Measurements from ENCODE around the gene MLNR. TPM values are rescaled to one million over a fixed set of nuclear protein-coding genes. Genes with fewer than 3 reads are reported as not detected.

Gene MLNR
- total RNA-seq, 4 donors from 2014 or later, result not detected

DNA sequence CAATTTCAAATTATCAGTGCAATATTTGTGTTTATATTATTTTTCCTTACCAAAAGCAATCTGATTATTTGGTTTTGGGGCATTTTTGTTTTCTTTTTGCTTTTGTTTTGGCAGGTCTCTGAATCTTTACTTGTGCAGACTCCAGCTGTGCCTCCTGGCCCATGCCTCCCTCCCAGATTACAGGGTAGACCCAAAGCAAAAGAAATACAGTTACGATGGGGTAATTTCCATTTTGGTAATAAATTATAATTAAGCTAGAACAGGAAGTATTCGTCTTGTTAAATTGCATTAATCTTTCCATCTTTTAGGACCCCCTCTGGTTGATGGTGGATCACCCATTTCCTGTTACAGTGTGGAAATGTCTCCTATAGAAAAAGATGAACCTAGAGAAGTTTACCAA is 29.2 kb upstream of the MLNR start:
- H3K36me3 ChIP-seq, result peaks cover 0 to 89% (median 0%) of the 10 kb centered on the region in 3 donors
- no peaks in the 10 kb centered on the region for H3K27me3 ChIP-seq
- no peaks in the 10 kb centered on the region for H3K9me3 ChIP-seq
- TF ChIP-seq, protein P1, sequence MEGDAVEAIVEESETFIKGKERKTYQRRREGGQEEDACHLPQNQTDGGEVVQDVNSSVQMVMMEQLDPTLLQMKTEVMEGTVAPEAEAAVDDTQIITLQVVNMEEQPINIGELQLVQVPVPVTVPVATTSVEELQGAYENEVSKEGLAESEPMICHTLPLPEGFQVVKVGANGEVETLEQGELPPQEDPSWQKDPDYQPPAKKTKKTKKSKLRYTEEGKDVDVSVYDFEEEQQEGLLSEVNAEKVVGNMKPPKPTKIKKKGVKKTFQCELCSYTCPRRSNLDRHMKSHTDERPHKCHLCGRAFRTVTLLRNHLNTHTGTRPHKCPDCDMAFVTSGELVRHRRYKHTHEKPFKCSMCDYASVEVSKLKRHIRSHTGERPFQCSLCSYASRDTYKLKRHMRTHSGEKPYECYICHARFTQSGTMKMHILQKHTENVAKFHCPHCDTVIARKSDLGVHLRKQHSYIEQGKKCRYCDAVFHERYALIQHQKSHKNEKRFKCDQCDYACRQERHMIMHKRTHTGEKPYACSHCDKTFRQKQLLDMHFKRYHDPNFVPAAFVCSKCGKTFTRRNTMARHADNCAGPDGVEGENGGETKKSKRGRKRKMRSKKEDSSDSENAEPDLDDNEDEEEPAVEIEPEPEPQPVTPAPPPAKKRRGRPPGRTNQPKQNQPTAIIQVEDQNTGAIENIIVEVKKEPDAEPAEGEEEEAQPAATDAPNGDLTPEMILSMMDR (IDR thresholded peaks at IDR 0.05), result no peak
- no peak for TF ChIP-seq POLR2A (IDR thresholded peaks at IDR 0.05)
- H3K27ac ChIP-seq, result no peak overlapping the region
- no peak overlapping the region for H3K4me3 ChIP-seq
- no peaks in the 10 kb centered on the region for H3K4me1 ChIP-seq
- DNase-seq, result no peak

DNA sequence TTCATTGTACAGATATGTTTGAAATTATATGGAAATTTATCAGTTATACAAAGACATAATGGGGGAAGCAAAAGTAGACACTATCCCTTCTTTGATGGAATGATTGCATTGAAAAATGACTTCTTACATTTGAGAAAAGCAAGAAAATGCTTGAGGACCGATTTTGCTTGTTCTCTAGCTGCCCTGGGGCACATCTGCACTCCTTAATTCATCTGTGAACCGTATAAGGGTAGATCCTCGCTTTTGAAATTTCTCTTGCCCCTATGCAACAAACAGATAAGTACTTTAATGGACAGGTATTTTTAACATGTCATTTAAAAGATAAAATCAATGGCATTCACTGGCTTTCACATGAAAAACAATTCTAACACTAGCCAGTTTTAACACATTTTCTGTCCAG is 13.5 kb upstream of the MLNR start:
- Histone ChIP-seq H3K27ac (no peak overlapping the region), H3K4me3 (no peak overlapping the region), H3K27me3 (no peaks in the 10 kb centered on the region), H3K9me3 (no peaks in the 10 kb centered on the region), H3K4me1 (no peaks in the 10 kb centered on the region), H3K36me3 (peaks cover 0 to 68% (median 0%) of the 10 kb centered on the region in 3 donors)
- no peak for DNase-seq
- TF ChIP-seq, protein P1 (IDR thresholded peaks at IDR 0.05), result no peak
- TF ChIP-seq POLR2A (IDR thresholded peaks at IDR 0.05), result no peak

DNA sequence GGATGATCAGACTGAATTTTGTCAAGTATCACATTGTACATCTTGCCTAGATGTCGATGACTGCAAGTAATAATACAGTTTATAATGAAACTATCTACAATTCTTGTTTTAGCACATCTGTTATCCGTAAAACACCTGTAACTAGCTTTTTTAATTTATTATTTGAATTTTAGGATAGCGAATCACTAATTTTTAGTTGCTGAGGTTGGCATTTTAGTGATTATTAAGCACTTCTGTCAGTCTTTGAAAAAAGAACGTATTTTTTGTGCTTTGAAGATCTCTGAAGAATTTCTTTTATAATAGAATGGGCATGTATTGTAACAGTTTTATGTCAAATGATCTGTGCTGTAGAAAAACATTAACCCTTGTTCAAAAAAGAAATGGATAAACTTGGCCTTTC is 11.5 kb upstream of the MLNR start:
- Histone ChIP-seq H3K27ac (no peak overlapping the region), H3K27me3 (no peaks in the 10 kb centered on the region), H3K4me3 (no peak overlapping the region), H3K4me1 (no peaks in the 10 kb centered on the region), H3K9me3 (no peaks in the 10 kb centered on the region), H3K36me3 (peaks cover 0 to 48% (median 0%) of the 10 kb centered on the region in 3 donors)
- DNase-seq, result no peak
- no peak for TF ChIP-seq POLR2A (IDR thresholded peaks at IDR 0.05)
- TF ChIP-seq, protein P1 (IDR thresholded peaks at IDR 0.05), result no peak

DNA sequence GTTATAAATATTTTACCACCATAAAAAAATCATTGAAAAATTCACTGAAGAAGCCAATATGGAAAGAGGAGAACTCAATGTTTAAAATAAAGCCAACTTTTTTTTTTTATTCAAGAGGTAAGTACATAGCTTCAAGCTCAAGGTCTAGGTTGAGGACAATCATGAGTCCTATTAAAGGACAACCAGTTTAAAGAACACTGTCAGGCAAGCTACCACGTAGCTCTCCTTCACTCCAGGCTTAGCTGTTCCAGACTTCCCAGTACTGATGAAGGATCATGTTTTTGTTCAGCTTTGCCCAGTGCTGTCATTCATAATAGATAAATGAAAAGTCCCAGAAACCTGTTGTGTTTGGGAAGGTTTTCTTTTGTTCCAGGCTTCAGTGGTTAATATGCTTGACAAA is 10.0 kb upstream of the MLNR start:
- Histone ChIP-seq H3K27me3 (no peaks in the 10 kb centered on the region), H3K4me1 (peaks cover 0 to 7% (median 2%) of the 10 kb centered on the region in 4 donors), H3K9me3 (no peaks in the 10 kb centered on the region), H3K36me3 (peaks cover 0 to 33% (median 0%) of the 10 kb centered on the region in 3 donors), H3K4me3 (no peak overlapping the region), H3K27ac (no peak overlapping the region)
- TF ChIP-seq, protein P1 (IDR thresholded peaks at IDR 0.05), result no peak
- TF ChIP-seq POLR2A (IDR thresholded peaks at IDR 0.05), result no peak
- DNase-seq, result no peak

DNA sequence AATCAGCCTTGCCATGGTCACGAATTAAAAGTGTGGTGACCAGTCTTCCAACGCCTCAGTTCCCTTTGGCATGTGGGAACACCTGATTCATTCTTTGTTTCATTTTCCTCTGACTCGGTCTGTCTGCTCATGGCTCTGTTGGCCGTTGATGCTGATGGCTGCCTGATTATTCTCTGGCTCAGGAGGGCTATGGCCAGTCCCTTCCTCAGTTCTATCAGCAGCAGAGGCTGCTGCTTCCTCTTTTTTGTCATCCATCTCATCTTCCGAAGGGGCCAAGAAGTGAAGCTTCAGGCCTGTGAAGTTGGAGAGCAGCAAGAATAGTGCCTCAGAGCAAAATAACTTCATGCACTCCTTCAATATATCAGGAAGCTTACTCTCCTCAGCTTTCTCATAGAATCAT is 9.5 kb upstream of the MLNR start:
- TF ChIP-seq POLR2A (IDR thresholded peaks at IDR 0.05), result no peak
- TF ChIP-seq, protein P1 (IDR thresholded peaks at IDR 0.05), result no peak
- Histone ChIP-seq H3K4me3 (no peak overlapping the region), H3K9me3 (no peaks in the 10 kb centered on the region), H3K36me3 (peaks cover 0 to 29% (median 0%) of the 10 kb centered on the region in 3 donors), H3K27me3 (no peaks in the 10 kb centered on the region), H3K27ac (no peak overlapping the region), H3K4me1 (peaks cover 0 to 8% (median 2%) of the 10 kb centered on the region in 4 donors)
- DNase-seq, result no peak

DNA sequence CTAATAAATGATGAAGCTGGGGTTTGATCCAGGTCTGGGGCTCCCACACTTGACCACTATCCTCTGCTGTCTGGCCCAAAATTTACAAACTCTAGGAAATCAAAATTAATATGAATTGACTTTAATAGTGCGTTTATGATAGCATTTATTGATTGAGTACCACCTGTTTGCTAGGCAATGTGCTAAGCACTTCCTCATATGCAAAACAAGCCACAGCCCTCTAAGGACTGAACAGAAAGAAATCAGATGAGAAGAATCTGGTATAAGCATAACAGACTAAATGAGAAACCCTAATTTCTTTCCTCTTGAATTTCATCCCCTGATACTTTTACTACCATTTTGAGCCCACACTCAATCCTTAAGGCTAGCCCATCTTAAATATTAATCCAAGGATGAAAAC is 6.6 kb upstream of the MLNR start:
- DNase-seq, result no peak
- Histone ChIP-seq H3K4me1 (peaks cover 0 to 10% (median 2%) of the 10 kb centered on the region in 4 donors), H3K27me3 (no peaks in the 10 kb centered on the region), H3K9me3 (no peaks in the 10 kb centered on the region), H3K4me3 (no peak overlapping the region), H3K36me3 (peaks cover 0 to under 1% (median 0%) of the 10 kb centered on the region in 3 donors), H3K27ac (no peak overlapping the region)
- TF ChIP-seq, protein P1 (IDR thresholded peaks at IDR 0.05), result no peak
- no peak for TF ChIP-seq POLR2A (IDR thresholded peaks at IDR 0.05)

Data from Peyer's patch (tissue), 4 donors.